22Rv1 (cell line): ENCODE data around the gene ALDH7A1.

Source experiments
- H3K27ac ChIP-seq: fragments of 450-650 bp; 2 replicates; pipeline ENCODE4 v1.5.1; 2017
- CTCF ChIP-seq: fragments of 450-650 bp; IDR thresholded peaks from 2 replicates; pipeline ENCODE4 v1.5.1; 2017; ENCODE audit warnings: mild to moderate bottlenecking
- ZFX ChIP-seq: fragments of 450-650 bp; IDR thresholded peaks from 2 replicates; pipeline ENCODE4 v1.6.1; 2017; ENCODE audit warnings: antibody characterized with exemption, borderline replicate concordance

Gene ALDH7A1

GRCh38 chr5:126542441-126542840, 52.6 kb downstream of the ALDH7A1 start:
- H3K27ac ChIP-seq: no peak overlapping the region
- TF ChIP-seq ZFX: no peak
- TF ChIP-seq CTCF: no peak

DNA sequence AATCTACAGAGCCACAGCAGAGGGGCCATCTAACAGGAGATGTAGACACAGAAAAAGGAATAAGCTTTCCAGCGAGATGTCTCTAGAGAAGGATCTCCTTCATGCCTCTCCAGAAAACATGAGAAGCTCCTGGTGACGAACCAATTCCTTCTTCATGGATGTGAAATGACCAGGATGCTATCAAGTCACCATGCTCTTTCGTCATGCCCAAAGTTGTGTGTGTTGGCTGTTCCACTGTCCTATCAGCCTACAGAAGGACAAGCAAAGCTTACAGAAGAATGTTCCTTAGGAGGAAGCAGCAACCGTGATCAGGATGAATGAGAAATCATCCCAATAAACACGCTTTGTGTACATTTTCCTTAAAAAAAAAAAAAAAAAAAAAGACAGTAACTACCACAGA, 54.4 kb downstream of the ALDH7A1 start:
- no peak overlapping the region for H3K27ac ChIP-seq
- no peak for TF ChIP-seq ZFX
- TF ChIP-seq CTCF: no peak

DNA sequence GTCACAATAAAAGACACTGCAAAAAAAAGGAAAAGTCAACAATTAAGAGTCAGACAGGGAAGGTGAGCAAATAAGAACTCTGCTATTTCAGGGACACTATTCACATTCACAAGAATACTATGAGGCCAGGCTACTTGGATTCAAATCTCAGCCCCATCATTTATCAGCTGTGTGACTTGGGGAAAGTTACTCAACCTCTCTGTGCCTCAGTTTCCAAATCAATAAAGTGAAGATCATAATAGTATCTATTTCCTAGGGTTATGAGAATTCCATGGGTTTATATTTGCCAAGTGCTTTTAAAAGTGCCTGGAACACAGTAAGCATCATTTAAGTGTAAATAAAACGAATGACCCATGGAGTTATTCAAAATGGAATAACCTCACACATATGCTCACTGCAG, 56.4 kb downstream of the ALDH7A1 start:
- H3K27ac ChIP-seq: no peak overlapping the region
- TF ChIP-seq ZFX (no peak), CTCF (no peak)

GRCh38 chr5:126536874-126537273, 58.1 kb downstream of the ALDH7A1 start:
- TF ChIP-seq ZFX (no peak), CTCF (no peak)
- H3K27ac ChIP-seq: no peak overlapping the region

- TF ChIP-seq ZFX (no peak), CTCF (no peak)
- no peak overlapping the region for H3K27ac ChIP-seq
Measured at GRCh38 chr5:126535856-126536545, 59.0 kb downstream of the ALDH7A1 start.

GRCh38 chr5:126534553-126534952, 60.5 kb downstream of the ALDH7A1 start:
- no peak overlapping the region for H3K27ac ChIP-seq
- TF ChIP-seq ZFX: no peak

DNA sequence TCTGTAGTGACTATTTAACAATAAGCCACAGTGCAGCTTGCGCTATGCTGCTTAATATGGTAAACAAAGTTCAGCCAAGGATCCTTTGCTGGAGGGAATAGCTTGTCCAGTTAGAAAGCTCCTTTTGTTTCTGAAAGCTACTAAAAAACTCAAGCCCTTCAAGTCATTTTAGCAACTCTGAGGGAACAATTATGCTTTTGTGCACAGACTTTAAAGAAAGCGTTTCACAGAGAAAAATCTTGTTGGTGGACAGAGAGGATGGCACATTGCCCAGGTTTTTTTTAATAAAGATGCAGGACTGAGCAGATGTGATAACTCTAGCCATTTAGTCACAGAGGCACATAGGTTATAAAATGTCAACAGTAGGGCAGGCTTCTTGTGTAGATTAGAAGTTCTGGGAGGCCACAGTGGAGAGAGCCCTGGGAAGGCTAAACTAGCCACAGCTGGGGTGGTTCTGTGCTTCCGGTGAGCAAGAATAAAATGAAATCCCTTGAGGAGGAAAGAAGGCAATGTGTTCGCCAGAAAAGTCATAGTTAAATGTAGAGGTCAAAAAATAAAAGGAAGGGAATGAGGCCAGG, 63.4 kb downstream of the ALDH7A1 start:
- no peak for TF ChIP-seq ZFX
- TF ChIP-seq CTCF: no peak
- H3K27ac ChIP-seq: no peak overlapping the region
